ENCODE measurements around the gene P2RX4. TPM values are rescaled to one million over a fixed set of nuclear protein-coding genes. Genes with fewer than 3 reads are reported as not detected.
A peak's percentile ranks its signal among the peaks of the same experiment; 100 is the strongest.

P2RX4 gene
- total and polyA plus RNA-seq, 2 of the 13 experiments (the other 11 are each of a cell fraction or from before 2014, with no cell fraction given), result 13.8 to 30.8 TPM

DNA sequence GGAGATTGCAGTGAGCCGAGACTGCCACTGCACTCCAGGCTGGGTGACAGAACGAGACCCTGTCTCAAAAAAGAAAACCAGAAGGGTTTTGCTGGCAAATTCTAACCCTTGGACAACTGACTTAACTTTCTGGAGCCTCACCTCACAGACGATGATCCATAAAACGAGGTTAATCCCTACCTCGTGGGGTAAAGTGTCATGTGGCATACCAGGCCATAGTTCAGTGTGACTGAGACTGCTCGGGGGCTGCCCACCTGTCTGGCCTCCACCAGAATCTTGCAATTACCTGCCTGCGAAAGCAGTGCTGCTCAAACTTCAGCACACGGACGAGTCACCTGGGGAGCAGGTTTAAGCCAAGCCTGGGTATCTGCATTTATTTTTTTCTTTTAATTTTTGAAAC is 26.8 kb downstream of the P2RX4 start (continued):
- TF ChIP-seq, protein P1, sequence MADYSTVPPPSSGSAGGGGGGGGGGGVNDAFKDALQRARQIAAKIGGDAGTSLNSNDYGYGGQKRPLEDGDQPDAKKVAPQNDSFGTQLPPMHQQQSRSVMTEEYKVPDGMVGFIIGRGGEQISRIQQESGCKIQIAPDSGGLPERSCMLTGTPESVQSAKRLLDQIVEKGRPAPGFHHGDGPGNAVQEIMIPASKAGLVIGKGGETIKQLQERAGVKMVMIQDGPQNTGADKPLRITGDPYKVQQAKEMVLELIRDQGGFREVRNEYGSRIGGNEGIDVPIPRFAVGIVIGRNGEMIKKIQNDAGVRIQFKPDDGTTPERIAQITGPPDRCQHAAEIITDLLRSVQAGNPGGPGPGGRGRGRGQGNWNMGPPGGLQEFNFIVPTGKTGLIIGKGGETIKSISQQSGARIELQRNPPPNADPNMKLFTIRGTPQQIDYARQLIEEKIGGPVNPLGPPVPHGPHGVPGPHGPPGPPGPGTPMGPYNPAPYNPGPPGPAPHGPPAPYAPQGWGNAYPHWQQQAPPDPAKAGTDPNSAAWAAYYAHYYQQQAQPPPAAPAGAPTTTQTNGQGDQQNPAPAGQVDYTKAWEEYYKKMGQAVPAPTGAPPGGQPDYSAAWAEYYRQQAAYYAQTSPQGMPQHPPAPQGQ (CRISPR knock-in tag; IDR thresholded peaks at IDR 0.05; ENCODE audit: borderline replicate concordance), result no peak
- TF ChIP-seq, protein P2, sequence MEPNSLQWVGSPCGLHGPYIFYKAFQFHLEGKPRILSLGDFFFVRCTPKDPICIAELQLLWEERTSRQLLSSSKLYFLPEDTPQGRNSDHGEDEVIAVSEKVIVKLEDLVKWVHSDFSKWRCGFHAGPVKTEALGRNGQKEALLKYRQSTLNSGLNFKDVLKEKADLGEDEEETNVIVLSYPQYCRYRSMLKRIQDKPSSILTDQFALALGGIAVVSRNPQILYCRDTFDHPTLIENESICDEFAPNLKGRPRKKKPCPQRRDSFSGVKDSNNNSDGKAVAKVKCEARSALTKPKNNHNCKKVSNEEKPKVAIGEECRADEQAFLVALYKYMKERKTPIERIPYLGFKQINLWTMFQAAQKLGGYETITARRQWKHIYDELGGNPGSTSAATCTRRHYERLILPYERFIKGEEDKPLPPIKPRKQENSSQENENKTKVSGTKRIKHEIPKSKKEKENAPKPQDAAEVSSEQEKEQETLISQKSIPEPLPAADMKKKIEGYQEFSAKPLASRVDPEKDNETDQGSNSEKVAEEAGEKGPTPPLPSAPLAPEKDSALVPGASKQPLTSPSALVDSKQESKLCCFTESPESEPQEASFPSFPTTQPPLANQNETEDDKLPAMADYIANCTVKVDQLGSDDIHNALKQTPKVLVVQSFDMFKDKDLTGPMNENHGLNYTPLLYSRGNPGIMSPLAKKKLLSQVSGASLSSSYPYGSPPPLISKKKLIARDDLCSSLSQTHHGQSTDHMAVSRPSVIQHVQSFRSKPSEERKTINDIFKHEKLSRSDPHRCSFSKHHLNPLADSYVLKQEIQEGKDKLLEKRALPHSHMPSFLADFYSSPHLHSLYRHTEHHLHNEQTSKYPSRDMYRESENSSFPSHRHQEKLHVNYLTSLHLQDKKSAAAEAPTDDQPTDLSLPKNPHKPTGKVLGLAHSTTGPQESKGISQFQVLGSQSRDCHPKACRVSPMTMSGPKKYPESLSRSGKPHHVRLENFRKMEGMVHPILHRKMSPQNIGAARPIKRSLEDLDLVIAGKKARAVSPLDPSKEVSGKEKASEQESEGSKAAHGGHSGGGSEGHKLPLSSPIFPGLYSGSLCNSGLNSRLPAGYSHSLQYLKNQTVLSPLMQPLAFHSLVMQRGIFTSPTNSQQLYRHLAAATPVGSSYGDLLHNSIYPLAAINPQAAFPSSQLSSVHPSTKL (CRISPR knock-in tag; IDR thresholded peaks at IDR 0.05), result no peak
- TF ChIP-seq HNRNPL (IDR thresholded peaks at IDR 0.05; ENCODE audit: low read depth, low read length) (no peak), ZSCAN22 (CRISPR knock-in tag; IDR thresholded peaks at IDR 0.05) (no peak)

DNA sequence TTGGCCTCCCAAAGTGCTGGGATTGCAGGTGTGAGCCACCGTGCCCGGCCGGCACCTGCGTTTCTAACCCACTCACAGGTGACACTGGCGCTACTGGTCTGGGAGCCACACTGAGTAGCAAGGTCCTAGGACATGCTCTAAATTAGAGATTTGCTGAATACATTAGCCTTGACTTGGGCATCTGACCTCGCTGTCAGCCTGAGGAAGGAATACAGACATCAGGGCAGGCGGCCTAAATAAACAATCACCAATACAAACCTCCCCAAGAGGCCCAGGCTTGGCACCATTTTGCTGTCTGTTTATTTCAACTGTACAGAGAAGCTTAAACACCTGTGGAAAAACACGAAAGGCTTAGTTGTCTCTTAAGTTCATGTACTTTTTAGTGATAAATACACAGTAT is 27.5 kb downstream of the P2RX4 start:
- ATAC-seq (no peak), FAIRE-seq (no peak), DNase-seq (ENCODE audit: low spot score) (no peak)
- Histone ChIP-seq H3K4me1 (ENCODE audit: insufficient read depth, low read length) (no peaks in the 10 kb centered on the region), H3K79me2 (ENCODE audit: insufficient read depth, low read length) (no peaks in the 10 kb centered on the region), H3K4me3 (replicated peaks in 1 of 3; ENCODE audit: insufficient read depth in 1 of 3, low read depth in 2 of 3, low read length in 3 of 3) (no peak overlapping the region), H3K27ac (ENCODE audit: extremely low read length, insufficient read depth, low read length) (no peak overlapping the region), H4K20me1 (ENCODE audit: insufficient read depth, low read length) (no peaks in the 10 kb centered on the region), H3K9ac (ENCODE audit: insufficient read depth, low read depth, low read length) (no peak overlapping the region), H2AFZ (ENCODE audit: low read length) (no peak overlapping the region), H3K36me3 (replicated peaks in 1 of 2; ENCODE audit: control insufficient read depth in 1 of 2, insufficient read depth in 2 of 2, low read length in 2 of 2) (peaks cover 10 to 16% of the 10 kb centered on the region in 2 experiments; a peak in 3 of 5 replicates), H3K27me3 (ENCODE audit: control insufficient read depth in 1 of 2, insufficient read depth in 2 of 2, low read length in 2 of 2) (no peaks in the 10 kb centered on the region), H3K9me3 (ENCODE audit: low read length) (no peaks in the 10 kb centered on the region), H3K4me2 (ENCODE audit: low read depth, low read length) (no peak overlapping the region)
- no peak for TF ChIP-seq NFKB2 (CRISPR knock-in tag; IDR thresholded peaks at IDR 0.05; ENCODE audit: borderline replicate concordance)
- no peak for TF ChIP-seq GABPA (IDR thresholded peaks at IDR 0.05; ENCODE audit: low read depth, low read length)
- no peak for TF ChIP-seq GABPA (CRISPR knock-in tag; IDR thresholded peaks at IDR 0.05; ENCODE audit: low read depth)
- TF ChIP-seq ZNF121 (CRISPR knock-in tag; IDR thresholded peaks at IDR 0.05), result 0 out of 2 replicates have a peak, but pooled peaks have one; percentile 16
- 87% methylated on average over 8 of the region's 8 CpGs for WGBS (ENCODE audit: low lambda C conversion rate)
- POLR2A ChIA-PET, result no interaction called here
- in situ Hi-C loops (cut with HindIII; ENCODE audit: extremely low pct_ligation_motif_present, low pct_unique_long_range_greater_than_20kb) (no loop called here), intact Hi-C loops (cut with micrococcal nuclease; ENCODE audit: unreplicated experiment) (no loop called here)
- BruUV-seq (replicated peaks), result no TSS peak
- CTCF ChIA-PET (ENCODE audit: low intra/inter-chr PET ratio, low total read pairs), result no interaction called here
